Neural cell (in vitro differentiated cells): ENCODE measurements around the gene REEP6. TPM values are rescaled to one million over a fixed set of nuclear protein-coding genes. Genes with fewer than 3 reads are reported as not detected.
"Not testable (repeated sequence)": the region's sequence is repeated elsewhere in the genome, so short reads cannot be mapped to it uniquely, and the experiment has no call there.

Source experiments
- H2AFZ ChIP-seq: fragments of 200-600, 300-800 bp; sonication (generic), shearing (Covaris generic); 2 replicates; pipeline ENCODE4 v1.6.0; 2014; ENCODE audit warnings: low read depth, mild to moderate bottlenecking, antibody characterized with exemption, low read length, moderate library complexity
- H3F3A ChIP-seq: fragments of 200-600 bp; shearing (Covaris generic); 2 replicates; pipeline ENCODE4 v1.6.1; 2016; ENCODE audit warnings: mild to moderate bottlenecking, moderate library complexity, mixed read lengths, antibody characterized with exemption, low read length; ENCODE audit not compliant: insufficient read depth, poor library complexity, severe bottlenecking
- H3K27ac ChIP-seq: fragments of 200-600, 300-800 bp; sonication (generic), shearing (Covaris generic); 2 replicates; pipeline ENCODE4 v1.5.1; 2014; ENCODE audit warnings: mild to moderate bottlenecking, low read length, moderate library complexity
- H3K27me3 ChIP-seq: fragments of 300-800, 200-600 bp; sonication (generic), shearing (Covaris generic); 2 replicates; pipeline ENCODE4 v1.6.0; 2014; ENCODE audit warnings: mild to moderate bottlenecking, low read depth, low read length, moderate library complexity; ENCODE audit not compliant: insufficient read depth
- H3K36me3 ChIP-seq: fragments of 300-800, 200-600 bp; sonication (generic), shearing (Covaris generic); 2 replicates; pipeline ENCODE4 v1.5.1; 2014; ENCODE audit warnings: mild to moderate bottlenecking, antibody characterized with exemption, low read length, moderate library complexity; ENCODE audit not compliant: insufficient read depth
- H3K4me2 ChIP-seq: fragments of 300-800, 200-600 bp; sonication (generic), shearing (Covaris generic); 2 replicates; pipeline ENCODE4 v1.6.0; 2014; ENCODE audit warnings: mild to moderate bottlenecking, low read length
- H3K4me3 ChIP-seq: fragments of 300-800, 200-600 bp; sonication (generic), shearing (Covaris generic); 2 replicates; pipeline ENCODE4 v1.5.1; 2014; ENCODE audit warnings: mild to moderate bottlenecking, low read length, moderate library complexity
- H3K79me2 ChIP-seq: fragments of 200-600 bp; shearing (Covaris generic); replicated peaks from 2 replicates; pipeline ENCODE4 v1.6.0; 2014; ENCODE audit warnings: mild to moderate bottlenecking, low read length, moderate library complexity; ENCODE audit not compliant: insufficient read depth
- H3K9ac ChIP-seq: fragments of 300-800, 200-600 bp; sonication (generic), shearing (Covaris generic); 2 replicates; pipeline ENCODE4 v1.6.1; 2016; ENCODE audit warnings: mild to moderate bottlenecking, low read length, mixed read lengths
- H3K9me2 ChIP-seq: fragments of 200-600 bp; shearing (Covaris generic); 2 replicates; pipeline ENCODE4 v1.6.1; 2016; ENCODE audit warnings: mild to moderate bottlenecking, low read length, mixed read lengths; ENCODE audit not compliant: insufficient read depth
- H3K9me3 ChIP-seq: fragments of 200-600, 300-800 bp; sonication (generic), shearing (Covaris generic); 2 replicates; pipeline ENCODE4 v1.6.1; 2016; ENCODE audit warnings: mild to moderate bottlenecking, mixed run types, low read length, moderate library complexity, mixed read lengths
- H4K20me1 ChIP-seq: fragments of 200-600 bp; shearing (Covaris generic); 2 replicates; pipeline ENCODE4 v1.6.1; 2016; ENCODE audit warnings: mild to moderate bottlenecking, mixed run types; ENCODE audit not compliant: insufficient read depth
- EP300 ChIP-seq: fragments of 450-650 bp; conservative IDR thresholded peaks from 2 replicates; pipeline ENCODE4 v1.6.1; 2014; ENCODE audit warnings: antibody characterized with exemption, mild to moderate bottlenecking, moderate library complexity; ENCODE audit not compliant: poor library complexity, severe bottlenecking
- EZH2 ChIP-seq: fragments of 200-600, 300-800 bp; shearing (Covaris generic), sonication (generic); IDR thresholded peaks from 2 replicates; pipeline ENCODE4 v1.6.1; 2014; ENCODE audit warnings: antibody characterized with exemption, low read length, borderline replicate concordance, mild to moderate bottlenecking; ENCODE audit not compliant: insufficient read depth, poor library complexity, severe bottlenecking
- MXI1 ChIP-seq: fragments of 450-650 bp; conservative IDR thresholded peaks from 2 replicates; pipeline ENCODE4 v1.6.1; 2014; ENCODE audit warnings: antibody characterized with exemption, mild to moderate bottlenecking; ENCODE audit not compliant: poor library complexity, severe bottlenecking
- POLR2AphosphoS5 ChIP-seq: IDR thresholded peaks from 2 replicates; pipeline ENCODE4 v1.6.1; 2012
- RAD21 ChIP-seq: fragments of 450-650 bp; conservative IDR thresholded peaks from 2 replicates; pipeline ENCODE4 v1.6.1; 2014; ENCODE audit warnings: antibody characterized with exemption, mild to moderate bottlenecking, moderate library complexity
- SMC3 ChIP-seq: fragments of 450-650 bp; conservative IDR thresholded peaks from 2 replicates; pipeline ENCODE4 v1.6.1; 2014; ENCODE audit warnings: antibody characterized with exemption, mild to moderate bottlenecking, moderate library complexity; ENCODE audit not compliant: poor library complexity
- TAF1 ChIP-seq: IDR thresholded peaks from 2 replicates; pipeline ENCODE4 v1.6.1; 2012; ENCODE audit warnings: low read depth
- polyA plus RNA-seq: library from polyadenylated mRNA; depleted of rRNA; stranded (reverse); fragments of >200 nt; gene quantifications from 2 replicates; pipeline ENCODE4 v1.2.3, GENCODE V29; 2014
- TF ChIP-seq, protein P1 (sequence below): fragments of 450-650 bp; IDR thresholded peaks from 2 replicates; pipeline ENCODE4 v1.5.1; 2014; ENCODE audit warnings: antibody characterized with exemption, mild to moderate bottlenecking, moderate library complexity; ENCODE audit not compliant: poor library complexity, severe bottlenecking
- TF ChIP-seq, protein P2 (sequence below): IDR thresholded peaks from 2 replicates; pipeline ENCODE4 v1.6.1; 2012; ENCODE audit warnings: borderline replicate concordance

Gene REEP6
- polyA plus RNA-seq, 1 donor from 2014 or later: 10.7 TPM

DNA sequence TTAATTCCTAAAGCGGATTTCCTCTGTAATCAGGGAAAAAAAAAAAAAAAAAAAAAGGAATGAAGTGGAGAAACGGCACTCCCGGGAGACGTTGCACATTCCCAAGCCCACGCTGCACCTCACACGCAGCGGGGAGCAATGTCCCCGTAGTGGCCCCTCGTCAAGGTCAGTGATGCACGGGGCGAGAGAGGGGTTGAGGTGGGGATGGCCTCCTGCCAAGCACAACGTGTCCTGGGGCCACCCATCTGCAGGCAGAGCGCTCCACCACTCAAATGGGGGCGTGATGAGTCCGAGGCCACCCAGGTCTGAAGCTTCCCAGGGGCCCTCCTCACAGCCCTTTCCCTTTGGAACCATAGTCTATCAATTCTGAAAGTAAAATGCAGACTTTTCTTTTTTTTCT lies 48.0 kb downstream of the REEP6 start:
- Histone ChIP-seq H3K4me2 (no peak overlapping the region), H4K20me1 (no peaks in the 10 kb centered on the region)

DNA sequence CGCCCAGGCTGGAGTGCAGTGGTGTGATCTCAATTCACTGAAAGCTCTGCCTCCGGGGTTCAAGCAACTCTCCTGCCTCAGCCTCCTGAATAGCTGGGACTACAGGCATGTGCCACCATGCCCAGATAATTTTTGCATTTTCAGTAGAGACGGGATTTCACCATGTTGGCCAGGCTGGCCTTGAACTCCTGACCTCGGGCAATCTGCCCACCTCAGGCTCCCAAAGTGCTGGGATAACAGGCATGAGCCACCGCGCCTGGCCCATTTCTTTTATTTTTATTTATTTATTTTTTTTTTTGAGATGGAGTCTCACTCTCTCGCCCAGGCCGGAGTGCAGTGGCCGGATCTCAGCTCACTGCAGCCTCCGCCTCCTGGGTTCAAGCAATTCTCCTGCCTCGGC lies 48.8 kb downstream of the REEP6 start:
- H4K20me1 ChIP-seq, H3K27me3 ChIP-seq, H3K4me2 ChIP-seq, H3K9ac ChIP-seq, H3K79me2 ChIP-seq, H3F3A ChIP-seq, H3K4me3 ChIP-seq, H3K36me3 ChIP-seq, H3K9me2 ChIP-seq, H3K9me3 ChIP-seq, H2AFZ ChIP-seq, H3K27ac ChIP-seq: not testable (repeated sequence)

More for the DNA sequence above, 48.0 kb downstream of the REEP6 start:
- TF ChIP-seq SMC3 (no peak), EZH2 (no peak), RAD21 (no peak), POLR2AphosphoS5 (no peak), TAF1 (no peak), EP300 (no peak), MXI1 (no peak)
- TF ChIP-seq, protein P1, sequence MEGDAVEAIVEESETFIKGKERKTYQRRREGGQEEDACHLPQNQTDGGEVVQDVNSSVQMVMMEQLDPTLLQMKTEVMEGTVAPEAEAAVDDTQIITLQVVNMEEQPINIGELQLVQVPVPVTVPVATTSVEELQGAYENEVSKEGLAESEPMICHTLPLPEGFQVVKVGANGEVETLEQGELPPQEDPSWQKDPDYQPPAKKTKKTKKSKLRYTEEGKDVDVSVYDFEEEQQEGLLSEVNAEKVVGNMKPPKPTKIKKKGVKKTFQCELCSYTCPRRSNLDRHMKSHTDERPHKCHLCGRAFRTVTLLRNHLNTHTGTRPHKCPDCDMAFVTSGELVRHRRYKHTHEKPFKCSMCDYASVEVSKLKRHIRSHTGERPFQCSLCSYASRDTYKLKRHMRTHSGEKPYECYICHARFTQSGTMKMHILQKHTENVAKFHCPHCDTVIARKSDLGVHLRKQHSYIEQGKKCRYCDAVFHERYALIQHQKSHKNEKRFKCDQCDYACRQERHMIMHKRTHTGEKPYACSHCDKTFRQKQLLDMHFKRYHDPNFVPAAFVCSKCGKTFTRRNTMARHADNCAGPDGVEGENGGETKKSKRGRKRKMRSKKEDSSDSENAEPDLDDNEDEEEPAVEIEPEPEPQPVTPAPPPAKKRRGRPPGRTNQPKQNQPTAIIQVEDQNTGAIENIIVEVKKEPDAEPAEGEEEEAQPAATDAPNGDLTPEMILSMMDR: no peak
- TF ChIP-seq, protein P2, sequence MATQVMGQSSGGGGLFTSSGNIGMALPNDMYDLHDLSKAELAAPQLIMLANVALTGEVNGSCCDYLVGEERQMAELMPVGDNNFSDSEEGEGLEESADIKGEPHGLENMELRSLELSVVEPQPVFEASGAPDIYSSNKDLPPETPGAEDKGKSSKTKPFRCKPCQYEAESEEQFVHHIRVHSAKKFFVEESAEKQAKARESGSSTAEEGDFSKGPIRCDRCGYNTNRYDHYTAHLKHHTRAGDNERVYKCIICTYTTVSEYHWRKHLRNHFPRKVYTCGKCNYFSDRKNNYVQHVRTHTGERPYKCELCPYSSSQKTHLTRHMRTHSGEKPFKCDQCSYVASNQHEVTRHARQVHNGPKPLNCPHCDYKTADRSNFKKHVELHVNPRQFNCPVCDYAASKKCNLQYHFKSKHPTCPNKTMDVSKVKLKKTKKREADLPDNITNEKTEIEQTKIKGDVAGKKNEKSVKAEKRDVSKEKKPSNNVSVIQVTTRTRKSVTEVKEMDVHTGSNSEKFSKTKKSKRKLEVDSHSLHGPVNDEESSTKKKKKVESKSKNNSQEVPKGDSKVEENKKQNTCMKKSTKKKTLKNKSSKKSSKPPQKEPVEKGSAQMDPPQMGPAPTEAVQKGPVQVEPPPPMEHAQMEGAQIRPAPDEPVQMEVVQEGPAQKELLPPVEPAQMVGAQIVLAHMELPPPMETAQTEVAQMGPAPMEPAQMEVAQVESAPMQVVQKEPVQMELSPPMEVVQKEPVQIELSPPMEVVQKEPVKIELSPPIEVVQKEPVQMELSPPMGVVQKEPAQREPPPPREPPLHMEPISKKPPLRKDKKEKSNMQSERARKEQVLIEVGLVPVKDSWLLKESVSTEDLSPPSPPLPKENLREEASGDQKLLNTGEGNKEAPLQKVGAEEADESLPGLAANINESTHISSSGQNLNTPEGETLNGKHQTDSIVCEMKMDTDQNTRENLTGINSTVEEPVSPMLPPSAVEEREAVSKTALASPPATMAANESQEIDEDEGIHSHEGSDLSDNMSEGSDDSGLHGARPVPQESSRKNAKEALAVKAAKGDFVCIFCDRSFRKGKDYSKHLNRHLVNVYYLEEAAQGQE: no peak
- no peak overlapping the region for H3K4me3 ChIP-seq
- H2AFZ ChIP-seq: no peak overlapping the region
- no peaks in the 10 kb centered on the region for H3K9me3 ChIP-seq
- no peaks in the 10 kb centered on the region for H3K27me3 ChIP-seq
- no peaks in the 10 kb centered on the region for H3F3A ChIP-seq
- H3K79me2 ChIP-seq: no peaks in the 10 kb centered on the region
- H3K9me2 ChIP-seq: no peaks in the 10 kb centered on the region
- no peak overlapping the region for H3K27ac ChIP-seq
- no peaks in the 10 kb centered on the region for H3K36me3 ChIP-seq
- H3K9ac ChIP-seq: no peak overlapping the region

DNA sequence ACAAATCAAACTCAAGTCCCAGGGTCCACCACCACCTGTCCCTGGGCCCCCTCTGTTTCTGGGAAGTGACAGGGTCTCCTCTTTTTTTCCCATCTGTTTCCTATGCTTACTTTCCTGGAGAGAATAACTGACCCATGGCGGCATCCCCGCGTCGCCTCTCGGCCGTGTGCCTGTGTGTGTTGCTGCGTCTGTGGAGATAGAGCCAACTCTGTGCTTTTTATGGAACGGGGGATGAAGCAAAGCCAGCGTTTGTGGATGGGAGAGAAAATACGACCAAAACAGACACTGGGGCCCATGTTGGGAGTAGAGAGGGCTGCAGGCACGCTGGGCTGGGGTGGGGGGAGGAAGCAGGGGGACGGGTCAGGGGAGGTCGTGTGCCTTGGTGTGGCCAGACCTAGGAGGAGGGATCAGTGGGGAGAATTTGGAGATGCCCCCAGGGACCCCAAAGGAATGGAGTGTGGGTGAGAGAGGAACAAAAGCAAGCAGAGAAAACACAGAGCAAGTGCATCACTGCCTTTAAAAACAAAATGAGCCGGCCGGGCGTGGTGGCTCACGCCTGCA lies 49.5 kb downstream of the REEP6 start:
- H3K4me2 ChIP-seq: no peak overlapping the region
- H3K79me2 ChIP-seq: no peaks in the 10 kb centered on the region

More for the DNA sequence above, 49.5 kb downstream of the REEP6 start:
- Histone ChIP-seq H3K9me2 (no peaks in the 10 kb centered on the region), H3K9me3 (no peaks in the 10 kb centered on the region), H3K27ac (no peak overlapping the region), H3F3A (no peaks in the 10 kb centered on the region), H3K4me3 (no peak overlapping the region), H3K27me3 (no peaks in the 10 kb centered on the region), H4K20me1 (no peaks in the 10 kb centered on the region), H3K9ac (no peak overlapping the region), H2AFZ (no peak overlapping the region), H3K36me3 (no peaks in the 10 kb centered on the region)
- TF ChIP-seq EZH2: no peak
- no peak for TF ChIP-seq POLR2AphosphoS5
- TF ChIP-seq EP300: no peak
- no peak for TF ChIP-seq MXI1
- TF ChIP-seq TAF1: no peak
- TF ChIP-seq, protein P2: no peak
- no peak for TF ChIP-seq SMC3
- TF ChIP-seq, protein P1: no peak
- TF ChIP-seq RAD21: no peak
